Adrenal gland (tissue), 12 donors: ENCODE data around the gene OSER1. TPM values are rescaled to one million over a fixed set of nuclear protein-coding genes. Genes with fewer than 3 reads are reported as not detected.
A peak's percentile ranks its signal among the peaks of the same experiment; 100 is the strongest.

ENCODE experiments used
- DNase-seq, 7 donors: peaks; one replicate each; pipeline ENCODE4 v3.0.0-alpha.2; 2019 to 2020
- H3K27ac ChIP-seq, 5 donors: fragments of 200-600 bp; sonication (generic) in 4 of 5; 1 replicate in 3 of 5; 2 replicates in 2 of 5; pipeline versions ENCODE4 v1.5.1 to v1.8.0; 2016 to 2020; ENCODE audit warnings: mild to moderate bottlenecking in 1 of 5
- H3K27me3 ChIP-seq: fragments of 200-600 bp; 2 replicates; pipeline ENCODE4 v1.8.0; 2021
- H3K36me3 ChIP-seq, 2 donors: fragments of 200-600 bp; replicated peaks in 1 of 2; 1 replicate in 1 of 2; 2 replicates in 1 of 2; pipeline versions ENCODE4 v1.5.1 to v1.8.0; 2018 to 2022
- H3K4me1 ChIP-seq, 2 donors: fragments of 200-600 bp; replicated peaks in 1 of 2; 1 replicate in 1 of 2; 2 replicates in 1 of 2; pipeline versions ENCODE4 v1.5.1 to v1.8.0; 2018 to 2021
- H3K4me3 ChIP-seq, 4 donors: fragments of 200-600 bp; sonication (generic) in 3 of 4; one replicate each; pipeline ENCODE4 v1.5.1; 2016 to 2018
- H3K9me3 ChIP-seq, 3 donors: fragments of 200-600 bp; sonication (generic) in 1 of 3; replicated peaks in 1 of 3; 1 replicate in 2 of 3; 2 replicates in 1 of 3; pipeline versions ENCODE4 v1.5.1 to v1.8.0; 2016 to 2021
- CTCF ChIP-seq, 6 experiments: fragments of 450-650 bp in 4 of 6; fragments of 200-600 bp in 2 of 6; sonication (generic) in 1 of 6; IDR thresholded peaks; 1 replicate in 5 of 6; 2 replicates in 1 of 6; pipeline versions ENCODE4 v1.5.1 to v1.8.0; 2016 to 2021; ENCODE audit warnings: antibody characterized with exemption in 6 of 6, mild to moderate bottlenecking in 2 of 6, moderate library complexity in 1 of 6
- POLR2A ChIP-seq, 2 donors: fragments of 450-650 bp; IDR thresholded peaks; one replicate each; pipeline ENCODE4 v1.6.1; 2017; ENCODE audit warnings: antibody characterized with exemption in 2 of 2, mild to moderate bottlenecking in 2 of 2, moderate library complexity in 1 of 2
- WGBS, 4 donors: extraction: QIAGEN DNeasy Blood & Tissue Kit in 2 of 4; methylation state at CpG; one replicate each; pipeline versions ENCODE4 v1.1.5 to v1.1.7; 2013 to 2017; 5-methylcytosine and 5-hydroxymethylcytosine counted together
- intact Hi-C, 2 donors: fragments of 100-400 bp; cut with DNase I; formaldehyde crosslinking; loops; one replicate each; pipeline versions ENCODE4 v1.14.1 to v1.15.0; 2022 to 2023
- polyA plus RNA-seq, 3 donors: library from polyadenylated mRNA; stranded (reverse); fragments of 200-250 nt in 2 of 3; fragments of 350-450 nt in 1 of 3; fragmentation: Illumina TruSeq in 1 of 3; extraction: RNeasy Lipid Tissue Mini Kit (QIAGEN cat#74804) in 1 of 3; gene quantifications; one replicate each; pipeline ENCODE4 v1.2.3, GENCODE V29; 2013 to 2014
- total RNA-seq, 9 donors: library from RNA; depleted of rRNA in 4 of 9; stranded (reverse); fragments of >200 nt in 4 of 9; fragments of 120-200 nt in 1 of 9; fragmentation: NEBNext Ultra II Directional in 1 of 9; extraction: Animal tissue kit (Norgen Biotek cat#: 25700) in 1 of 9; gene quantifications; one replicate each; pipeline versions ENCODE4 v1.1.0 to v1.2.4, GENCODE V29; 2013 to 2023
- donor health status: healthy with polysubstance abuse.
- donor health status: Bipolar disorder and iron deficiency.
- donor health status: DM: yes; HTN: yes; CAD: no.
- donor health status: DM: no; HTN: no; CAD: no.
- donor health status: DM: no; HTN: no; CAD: no.
- donor health status: DM: yes; HTN: yes; CAD: no.

OSER1 gene
- total and polyA plus RNA-seq, 12 donors, result 19.5 to 46.7 (median 27.3) TPM

- H3K36me3 ChIP-seq, result no peaks in the 10 kb centered on the region
- no peaks in the 10 kb centered on the region for H3K27me3 ChIP-seq
- intact Hi-C loops, result no loop called here
- H3K4me3 ChIP-seq, result no peak overlapping the region
- H3K27ac ChIP-seq, result no peak overlapping the region
- DNase-seq, result no peak
- H3K9me3 ChIP-seq, result no peaks in the 10 kb centered on the region
- no peak for TF ChIP-seq POLR2A (IDR thresholded peaks at IDR 0.05)
- no peak for TF ChIP-seq CTCF (IDR thresholded peaks at IDR 0.05)
- 72 to 88% (median 75%) methylated on average over 11 of the region's 11 CpGs for WGBS, 4 donors
- H3K4me1 ChIP-seq, result no peaks in the 10 kb centered on the region
Measured at GRCh38 chr20:44181611-44182010, 29.0 kb downstream of the OSER1 start.

GRCh38 chr20:44180814-44181213 lies 29.8 kb downstream of the OSER1 start:
- no peaks in the 10 kb centered on the region for H3K27me3 ChIP-seq
- intact Hi-C loops, result no loop called here
- TF ChIP-seq CTCF (IDR thresholded peaks at IDR 0.05) (no peak), POLR2A (IDR thresholded peaks at IDR 0.05) (no peak)
- DNase-seq, result no peak
- H3K4me1 ChIP-seq, result no peaks in the 10 kb centered on the region
- H3K4me3 ChIP-seq, result no peak overlapping the region
- no peaks in the 10 kb centered on the region for H3K9me3 ChIP-seq
- WGBS, 4 donors, result 53 to 64% (median 60%) methylated on average over 9 of the region's 9 CpGs
- H3K36me3 ChIP-seq, result no peaks in the 10 kb centered on the region
- H3K27ac ChIP-seq, result no peak overlapping the region

- Histone ChIP-seq H3K4me3 (no peak overlapping the region), H3K27ac (peak overlapping the region in 1 of 5 donors; percentile 58), H3K9me3 (no peaks in the 10 kb centered on the region), H3K36me3 (no peaks in the 10 kb centered on the region), H3K27me3 (no peaks in the 10 kb centered on the region), H3K4me1 (no peaks in the 10 kb centered on the region)
- TF ChIP-seq CTCF (IDR thresholded peaks at IDR 0.05) (no peak), POLR2A (IDR thresholded peaks at IDR 0.05) (no peak)
- 64 to 81% (median 73%) methylated on average over 13 to 14 of the region's 14 CpGs for WGBS, 4 donors
- DNase-seq, result no peak
- intact Hi-C loops, result no loop called here
Measured at GRCh38 chr20:44176833-44177534, 33.6 kb downstream of the OSER1 start.

GRCh38 chr20:44174996-44175765 lies 35.4 kb downstream of the OSER1 start:
- 90 to 94% (median 93%) methylated on average over 13 of the region's 13 CpGs for WGBS, 4 donors
- intact Hi-C loops, result no loop called here

More at GRCh38 chr20:44174996-44175765, 35.4 kb downstream of the OSER1 start:
- no peaks in the 10 kb centered on the region for H3K27me3 ChIP-seq
- no peak for TF ChIP-seq POLR2A (IDR thresholded peaks at IDR 0.05)
- TF ChIP-seq CTCF (IDR thresholded peaks at IDR 0.05), result no peak
- no peaks in the 10 kb centered on the region for H3K36me3 ChIP-seq
- no peaks in the 10 kb centered on the region for H3K9me3 ChIP-seq
- DNase-seq, result no peak
- H3K4me3 ChIP-seq, result no peak overlapping the region
- H3K27ac ChIP-seq, result no peak overlapping the region
- no peaks in the 10 kb centered on the region for H3K4me1 ChIP-seq
